ENCODE measurements around the gene METTL16.
"Not testable (repeated sequence)": the region's sequence is repeated elsewhere in the genome, so short reads cannot be mapped to it uniquely, and the experiment has no call there.

The METTL16 gene

DNA sequence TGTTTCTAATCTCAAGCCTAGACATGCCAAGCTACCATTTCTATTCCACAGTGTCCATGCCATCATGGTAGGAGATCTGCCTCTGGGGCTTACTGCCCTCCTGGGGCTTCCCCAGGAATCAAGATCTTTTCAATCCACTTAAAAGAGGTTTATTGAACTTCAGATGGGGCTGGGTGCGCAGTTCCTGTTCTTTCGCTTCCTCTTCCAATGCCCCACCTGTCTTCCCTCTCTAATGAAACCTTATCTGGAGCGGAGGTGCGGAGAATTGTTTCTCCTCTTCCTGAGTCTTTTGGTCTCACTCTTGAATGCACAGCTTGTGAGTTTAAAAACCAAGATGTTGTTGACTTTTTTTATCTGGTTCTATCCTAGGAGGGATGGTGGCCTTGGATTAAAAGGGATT, 30.4 kb upstream of the METTL16 start:
- no peak for TF ChIP-seq TOX (CRISPR knock-in tag; IDR thresholded peaks at IDR 0.05; ENCODE audit: borderline replicate concordance)

DNA sequence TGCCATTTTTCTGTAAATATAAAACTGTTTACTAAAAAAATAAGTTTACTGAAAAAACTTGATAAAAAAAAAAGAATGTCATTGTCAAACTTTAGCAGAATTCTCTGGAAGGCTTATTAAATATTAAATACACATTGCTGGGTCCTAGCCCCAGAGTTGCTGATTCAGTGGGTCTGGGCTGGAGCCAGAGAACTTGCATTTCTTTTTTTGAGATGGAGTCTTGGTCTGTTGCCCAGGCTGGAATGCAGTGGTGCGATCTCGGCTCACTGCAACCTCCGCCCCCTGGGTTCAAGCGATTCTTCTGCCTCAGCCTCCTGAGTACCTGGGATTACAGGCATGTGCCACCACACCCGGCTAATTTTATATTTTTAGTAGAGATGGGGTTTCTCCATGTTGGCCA, 25.9 kb upstream of the METTL16 start:
- ATAC-seq: not testable (repeated sequence)

More for the DNA sequence above, 30.4 kb upstream of the METTL16 start:
- no peak for ATAC-seq

DNA sequence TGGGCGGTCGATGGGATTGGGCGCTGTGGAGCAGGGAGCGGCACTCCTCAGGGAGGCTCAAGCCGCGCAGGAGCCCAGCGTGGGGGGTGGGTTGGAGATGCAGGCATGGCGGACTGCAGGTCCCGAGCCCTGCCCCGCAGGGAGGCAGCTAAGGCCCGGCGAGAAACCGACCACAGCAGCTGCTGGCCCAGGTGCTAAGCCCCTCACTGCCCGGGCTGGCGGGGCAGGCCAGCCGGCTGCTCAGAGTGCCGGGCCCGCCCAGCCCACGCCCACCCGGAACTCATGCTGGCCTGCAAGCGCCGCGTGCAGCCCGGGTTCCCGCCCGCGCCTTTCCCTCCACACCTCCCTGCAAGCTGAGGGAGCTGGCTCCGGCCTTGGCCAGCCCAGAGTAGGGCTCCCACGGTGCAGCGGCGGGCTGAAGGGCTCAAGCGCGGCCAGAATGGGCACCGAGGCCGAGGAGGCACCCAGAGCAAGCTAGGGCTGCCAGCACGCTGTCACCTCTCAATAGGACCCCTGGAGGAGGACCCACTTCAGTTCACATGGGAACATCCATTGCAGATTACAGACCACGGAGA, 20.5 kb upstream of the METTL16 start:
- no peak for TF ChIP-seq ZC3H10 (CRISPR knock-in tag; IDR thresholded peaks at IDR 0.05)
- no peak for TF ChIP-seq OSR1 (CRISPR knock-in tag; IDR thresholded peaks at IDR 0.05)
- ATAC-seq: no peak

DNA sequence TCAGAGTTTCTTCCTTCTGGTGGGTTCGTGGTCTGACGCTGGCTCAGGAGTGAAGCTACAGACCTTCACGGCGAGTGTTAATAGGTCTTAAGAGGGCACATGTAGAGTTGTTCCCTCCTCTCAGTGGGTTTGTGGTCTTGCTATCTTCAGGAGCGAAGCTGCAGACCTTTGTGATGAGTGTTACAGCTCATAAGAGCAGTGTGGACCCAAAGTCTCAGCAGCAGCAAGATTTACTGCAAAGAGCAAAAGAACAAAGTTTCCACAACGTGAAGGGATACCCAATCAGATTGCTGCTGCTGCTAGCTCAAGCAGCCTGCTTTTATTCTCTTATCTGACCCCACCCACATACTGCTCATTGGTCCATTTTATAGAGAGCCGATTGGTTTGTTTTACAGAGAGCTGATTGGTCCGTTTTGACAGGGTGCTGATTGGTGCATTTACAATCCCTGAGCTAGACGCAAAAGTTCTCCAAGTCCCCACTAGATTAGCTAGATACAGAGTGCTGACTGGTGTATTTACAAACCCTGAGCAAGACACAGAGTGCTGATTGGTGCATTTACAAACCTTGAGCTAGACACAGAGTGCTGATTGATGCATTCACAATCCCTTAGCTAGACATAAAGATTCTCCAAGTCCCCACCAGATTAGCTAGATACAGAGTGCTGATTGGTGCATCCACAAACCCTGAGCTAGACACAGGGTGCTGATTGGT, 19.7 kb upstream of the METTL16 start:
- not testable (repeated sequence) for ATAC-seq

DNA sequence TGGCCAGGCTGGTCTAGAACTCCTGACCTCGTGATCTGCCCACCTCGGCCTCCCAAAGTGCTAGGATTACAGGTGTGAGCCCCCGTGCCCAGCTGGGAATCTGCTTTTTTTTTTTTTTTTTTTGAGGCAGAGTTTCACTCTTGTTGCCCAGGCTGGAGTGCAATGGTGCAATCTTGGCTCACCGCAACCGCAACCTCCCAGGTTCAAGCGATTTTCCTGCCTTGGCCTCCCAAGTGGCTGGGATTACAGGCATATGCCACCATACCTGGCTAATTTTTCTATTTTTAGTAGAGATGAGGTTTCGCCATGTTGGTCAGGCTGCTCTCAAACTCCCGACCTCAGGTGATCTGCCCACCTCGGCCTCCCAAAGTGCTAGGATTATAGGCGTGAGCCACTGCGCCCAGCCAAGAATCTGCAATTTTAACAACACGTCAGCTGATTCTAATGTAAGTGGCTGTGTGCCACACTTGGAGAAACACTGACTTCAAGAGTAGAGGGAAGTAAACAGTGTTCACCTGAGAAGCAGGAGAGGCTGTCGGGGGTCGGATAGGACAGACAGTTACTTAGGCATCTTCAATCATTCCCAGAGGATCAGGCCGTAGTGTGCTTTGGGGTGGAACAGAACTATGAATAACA, 10.2 kb upstream of the METTL16 start:
- not testable (repeated sequence) for ATAC-seq

DNA sequence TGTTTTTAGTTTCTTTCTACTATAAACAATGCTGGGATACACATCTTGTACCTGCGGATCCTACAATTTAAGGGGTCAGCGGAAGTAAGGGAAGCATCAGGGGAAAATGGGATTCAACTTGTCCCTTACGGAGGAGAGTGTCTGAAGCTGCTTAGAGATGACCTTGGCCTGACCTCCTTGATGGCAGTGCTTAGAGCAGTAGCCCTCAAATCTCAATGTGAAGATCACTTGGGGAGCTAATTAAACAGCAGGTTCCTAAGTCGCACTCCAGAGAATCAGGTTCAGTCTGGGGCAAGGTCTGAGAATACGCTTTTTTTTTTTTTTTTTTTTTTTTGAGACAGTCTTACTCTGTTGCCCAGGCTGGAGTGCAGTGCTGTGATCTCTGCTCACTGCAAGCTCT, 9.6 kb upstream of the METTL16 start:
- ATAC-seq: no peak
- TF ChIP-seq SNAI2 (CRISPR knock-in tag; IDR thresholded peaks at IDR 0.05) (no peak), GLIS3 (CRISPR knock-in tag; IDR thresholded peaks at IDR 0.05) (no peak), ARNTL (CRISPR knock-in tag; IDR thresholded peaks at IDR 0.05; ENCODE audit: borderline replicate concordance, low read depth) (no peak), RARB (CRISPR knock-in tag; IDR thresholded peaks at IDR 0.05) (no peak), CSDC2 (CRISPR knock-in tag; IDR thresholded peaks at IDR 0.05) (no peak)
- TF ChIP-seq, protein P1, sequence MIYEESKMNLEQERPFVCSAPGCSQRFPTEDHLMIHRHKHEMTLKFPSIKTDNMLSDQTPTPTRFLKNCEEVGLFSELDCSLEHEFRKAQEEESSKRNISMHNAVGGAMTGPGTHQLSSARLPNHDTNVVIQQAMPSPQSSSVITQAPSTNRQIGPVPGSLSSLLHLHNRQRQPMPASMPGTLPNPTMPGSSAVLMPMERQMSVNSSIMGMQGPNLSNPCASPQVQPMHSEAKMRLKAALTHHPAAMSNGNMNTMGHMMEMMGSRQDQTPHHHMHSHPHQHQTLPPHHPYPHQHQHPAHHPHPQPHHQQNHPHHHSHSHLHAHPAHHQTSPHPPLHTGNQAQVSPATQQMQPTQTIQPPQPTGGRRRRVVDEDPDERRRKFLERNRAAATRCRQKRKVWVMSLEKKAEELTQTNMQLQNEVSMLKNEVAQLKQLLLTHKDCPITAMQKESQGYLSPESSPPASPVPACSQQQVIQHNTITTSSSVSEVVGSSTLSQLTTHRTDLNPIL (CRISPR knock-in tag; IDR thresholded peaks at IDR 0.05; ENCODE audit: low read depth): no peak
- TF ChIP-seq, protein P2, sequence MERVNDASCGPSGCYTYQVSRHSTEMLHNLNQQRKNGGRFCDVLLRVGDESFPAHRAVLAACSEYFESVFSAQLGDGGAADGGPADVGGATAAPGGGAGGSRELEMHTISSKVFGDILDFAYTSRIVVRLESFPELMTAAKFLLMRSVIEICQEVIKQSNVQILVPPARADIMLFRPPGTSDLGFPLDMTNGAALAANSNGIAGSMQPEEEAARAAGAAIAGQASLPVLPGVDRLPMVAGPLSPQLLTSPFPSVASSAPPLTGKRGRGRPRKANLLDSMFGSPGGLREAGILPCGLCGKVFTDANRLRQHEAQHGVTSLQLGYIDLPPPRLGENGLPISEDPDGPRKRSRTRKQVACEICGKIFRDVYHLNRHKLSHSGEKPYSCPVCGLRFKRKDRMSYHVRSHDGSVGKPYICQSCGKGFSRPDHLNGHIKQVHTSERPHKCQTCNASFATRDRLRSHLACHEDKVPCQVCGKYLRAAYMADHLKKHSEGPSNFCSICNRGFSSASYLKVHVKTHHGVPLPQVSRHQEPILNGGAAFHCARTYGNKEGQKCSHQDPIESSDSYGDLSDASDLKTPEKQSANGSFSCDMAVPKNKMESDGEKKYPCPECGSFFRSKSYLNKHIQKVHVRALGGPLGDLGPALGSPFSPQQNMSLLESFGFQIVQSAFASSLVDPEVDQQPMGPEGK (CRISPR knock-in tag; IDR thresholded peaks at IDR 0.05; ENCODE audit: borderline replicate concordance): no peak

DNA sequence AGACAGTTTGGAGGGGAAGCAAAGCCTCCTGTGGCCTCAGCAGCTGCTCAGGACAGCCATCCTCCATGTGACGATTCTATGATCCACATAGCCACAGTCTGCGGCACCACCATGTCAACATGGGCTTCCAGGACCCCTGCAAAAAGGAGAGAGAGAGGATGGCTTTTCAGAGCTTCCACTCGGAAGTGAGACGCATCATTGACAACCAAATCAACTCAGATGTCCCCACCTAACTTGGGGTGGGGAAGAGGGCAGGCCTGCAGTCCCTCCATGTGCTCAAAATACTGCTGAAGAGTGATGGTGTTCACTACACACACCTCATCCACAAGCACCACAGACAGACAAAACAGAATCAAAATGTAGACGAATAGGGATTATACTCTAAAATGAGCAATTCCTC, 5.9 kb upstream of the METTL16 start:
- TF ChIP-seq TCF4 (CRISPR knock-in tag; IDR thresholded peaks at IDR 0.05; ENCODE audit: borderline replicate concordance) (no peak), PPARA (CRISPR knock-in tag; IDR thresholded peaks at IDR 0.05; ENCODE audit: borderline replicate concordance) (no peak), ISL1 (CRISPR knock-in tag; IDR thresholded peaks at IDR 0.05) (no peak), BACH2 (CRISPR knock-in tag; IDR thresholded peaks at IDR 0.05; ENCODE audit: borderline replicate concordance) (no peak), ZNF8 (CRISPR knock-in tag; IDR thresholded peaks at IDR 0.05) (no peak), ZNF70 (CRISPR knock-in tag; IDR thresholded peaks at IDR 0.05) (no peak), SNAI2 (CRISPR knock-in tag; IDR thresholded peaks at IDR 0.05) (no peak)
- TF ChIP-seq, protein P1 (CRISPR knock-in tag; IDR thresholded peaks at IDR 0.05; ENCODE audit: low read depth): no peak
- TF ChIP-seq, protein P3, sequence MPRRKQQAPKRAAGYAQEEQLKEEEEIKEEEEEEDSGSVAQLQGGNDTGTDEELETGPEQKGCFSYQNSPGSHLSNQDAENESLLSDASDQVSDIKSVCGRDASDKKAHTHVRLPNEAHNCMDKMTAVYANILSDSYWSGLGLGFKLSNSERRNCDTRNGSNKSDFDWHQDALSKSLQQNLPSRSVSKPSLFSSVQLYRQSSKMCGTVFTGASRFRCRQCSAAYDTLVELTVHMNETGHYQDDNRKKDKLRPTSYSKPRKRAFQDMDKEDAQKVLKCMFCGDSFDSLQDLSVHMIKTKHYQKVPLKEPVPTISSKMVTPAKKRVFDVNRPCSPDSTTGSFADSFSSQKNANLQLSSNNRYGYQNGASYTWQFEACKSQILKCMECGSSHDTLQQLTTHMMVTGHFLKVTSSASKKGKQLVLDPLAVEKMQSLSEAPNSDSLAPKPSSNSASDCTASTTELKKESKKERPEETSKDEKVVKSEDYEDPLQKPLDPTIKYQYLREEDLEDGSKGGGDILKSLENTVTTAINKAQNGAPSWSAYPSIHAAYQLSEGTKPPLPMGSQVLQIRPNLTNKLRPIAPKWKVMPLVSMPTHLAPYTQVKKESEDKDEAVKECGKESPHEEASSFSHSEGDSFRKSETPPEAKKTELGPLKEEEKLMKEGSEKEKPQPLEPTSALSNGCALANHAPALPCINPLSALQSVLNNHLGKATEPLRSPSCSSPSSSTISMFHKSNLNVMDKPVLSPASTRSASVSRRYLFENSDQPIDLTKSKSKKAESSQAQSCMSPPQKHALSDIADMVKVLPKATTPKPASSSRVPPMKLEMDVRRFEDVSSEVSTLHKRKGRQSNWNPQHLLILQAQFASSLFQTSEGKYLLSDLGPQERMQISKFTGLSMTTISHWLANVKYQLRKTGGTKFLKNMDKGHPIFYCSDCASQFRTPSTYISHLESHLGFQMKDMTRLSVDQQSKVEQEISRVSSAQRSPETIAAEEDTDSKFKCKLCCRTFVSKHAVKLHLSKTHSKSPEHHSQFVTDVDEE (CRISPR knock-in tag; IDR thresholded peaks at IDR 0.05): no peak
- ATAC-seq: no peak
